H1 (cell line): ENCODE measurements around the gene ILF2. TPM values are rescaled to one million over a fixed set of nuclear protein-coding genes. Genes with fewer than 3 reads are reported as not detected.

Experiments
- CBX5 ChIP-seq: fragments of 300-800, 300-1000 bp; sonication (generic); IDR thresholded peaks from 2 replicates; pipeline ENCODE4 v1.7.1; 2016; ENCODE audit warnings: antibody characterized with exemption, low read length, low read depth
- JUND ChIP-seq: IDR thresholded peaks from 2 replicates; pipeline ENCODE4 v1.6.1; 2011; ENCODE audit warnings: mild to moderate bottlenecking, improper control_type of control experiment, low read length
- RAD21 ChIP-seq, 2 experiments: IDR thresholded peaks in 1 of 2; conservative IDR thresholded peaks in 1 of 2; 2 replicates each; pipeline ENCODE4 v1.6.1; 2011; ENCODE audit warnings: low read depth in 2 of 2, low read length in 2 of 2, improper control_type of control experiment in 1 of 2, inconsistent platforms in 1 of 2, mild to moderate bottlenecking in 1 of 2, moderate library complexity in 1 of 2
- RFX5 ChIP-seq: IDR thresholded peaks from 2 replicates; pipeline ENCODE4 v1.6.1; 2011; ENCODE audit warnings: low read depth, low read length, improper control_type of control experiment, borderline replicate concordance
- TAF1 ChIP-seq: IDR thresholded peaks from 2 replicates; pipeline ENCODE4 v1.6.1; 2011; ENCODE audit warnings: mild to moderate bottlenecking, low read depth, low read length
- polyA plus RNA-seq, 7 experiments: library from polyadenylated mRNA; depleted of rRNA in 3 of 7; stranded (reverse) in 5 of 7; unstranded in 2 of 7; fragments of >200 nt in 5 of 7; fragments of 200-250 nt in 2 of 7; gene quantifications; 1 replicate in 5 of 7; 2 replicates in 1 of 7; 4 replicates in 1 of 7; pipeline versions ENCODE4 v1.2.1 to v1.2.3, GENCODE V29; 2011 to 2013; ENCODE audit warnings: missing spikeins in 2 of 7, mixed read lengths in 2 of 7
- total RNA-seq: library from RNA; stranded (reverse); fragmentation: NEBNext Ultra II Directional; extraction: Animal tissue kit (Norgen Biotek cat#: 25700); gene quantifications from 2 replicates; pipeline ENCODE4 v1.2.1, GENCODE V29; 2021
- TF ChIP-seq, protein P1 (sequence below): fragments of 300-600 bp; sonication (generic); IDR thresholded peaks from 2 replicates; pipeline ENCODE4 v1.7.1; 2012; ENCODE audit warnings: low read length, moderate library complexity, mild to moderate bottlenecking, inconsistent platforms; ENCODE audit not compliant: insufficient replicate concordance

ILF2 gene
- total and polyA plus RNA-seq, 2 of the 8 experiments (the other 6 are each of a cell fraction or from before 2014, with no cell fraction given), result 389 to 474 TPM

DNA sequence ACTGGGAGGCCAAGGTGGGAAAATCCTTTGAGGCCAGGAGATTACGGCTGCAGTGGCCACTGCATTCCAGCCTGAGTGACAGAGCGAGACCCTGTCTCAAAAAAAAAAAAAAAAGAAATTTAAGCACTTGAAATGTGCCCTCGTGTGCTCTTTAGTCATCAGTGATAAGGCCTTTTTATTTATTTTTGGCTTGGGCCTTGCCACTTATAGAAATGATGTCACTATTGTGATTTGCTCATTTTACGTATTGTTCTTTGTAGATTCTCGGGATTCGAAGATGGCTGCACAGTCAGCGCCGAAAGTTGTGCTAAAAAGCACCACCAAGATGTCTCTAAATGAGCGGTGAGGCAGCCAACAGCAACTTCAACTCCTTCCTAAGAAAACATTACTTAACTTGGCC lies 34.5 kb downstream of the ILF2 start (continued):
- TF ChIP-seq, protein P1, sequence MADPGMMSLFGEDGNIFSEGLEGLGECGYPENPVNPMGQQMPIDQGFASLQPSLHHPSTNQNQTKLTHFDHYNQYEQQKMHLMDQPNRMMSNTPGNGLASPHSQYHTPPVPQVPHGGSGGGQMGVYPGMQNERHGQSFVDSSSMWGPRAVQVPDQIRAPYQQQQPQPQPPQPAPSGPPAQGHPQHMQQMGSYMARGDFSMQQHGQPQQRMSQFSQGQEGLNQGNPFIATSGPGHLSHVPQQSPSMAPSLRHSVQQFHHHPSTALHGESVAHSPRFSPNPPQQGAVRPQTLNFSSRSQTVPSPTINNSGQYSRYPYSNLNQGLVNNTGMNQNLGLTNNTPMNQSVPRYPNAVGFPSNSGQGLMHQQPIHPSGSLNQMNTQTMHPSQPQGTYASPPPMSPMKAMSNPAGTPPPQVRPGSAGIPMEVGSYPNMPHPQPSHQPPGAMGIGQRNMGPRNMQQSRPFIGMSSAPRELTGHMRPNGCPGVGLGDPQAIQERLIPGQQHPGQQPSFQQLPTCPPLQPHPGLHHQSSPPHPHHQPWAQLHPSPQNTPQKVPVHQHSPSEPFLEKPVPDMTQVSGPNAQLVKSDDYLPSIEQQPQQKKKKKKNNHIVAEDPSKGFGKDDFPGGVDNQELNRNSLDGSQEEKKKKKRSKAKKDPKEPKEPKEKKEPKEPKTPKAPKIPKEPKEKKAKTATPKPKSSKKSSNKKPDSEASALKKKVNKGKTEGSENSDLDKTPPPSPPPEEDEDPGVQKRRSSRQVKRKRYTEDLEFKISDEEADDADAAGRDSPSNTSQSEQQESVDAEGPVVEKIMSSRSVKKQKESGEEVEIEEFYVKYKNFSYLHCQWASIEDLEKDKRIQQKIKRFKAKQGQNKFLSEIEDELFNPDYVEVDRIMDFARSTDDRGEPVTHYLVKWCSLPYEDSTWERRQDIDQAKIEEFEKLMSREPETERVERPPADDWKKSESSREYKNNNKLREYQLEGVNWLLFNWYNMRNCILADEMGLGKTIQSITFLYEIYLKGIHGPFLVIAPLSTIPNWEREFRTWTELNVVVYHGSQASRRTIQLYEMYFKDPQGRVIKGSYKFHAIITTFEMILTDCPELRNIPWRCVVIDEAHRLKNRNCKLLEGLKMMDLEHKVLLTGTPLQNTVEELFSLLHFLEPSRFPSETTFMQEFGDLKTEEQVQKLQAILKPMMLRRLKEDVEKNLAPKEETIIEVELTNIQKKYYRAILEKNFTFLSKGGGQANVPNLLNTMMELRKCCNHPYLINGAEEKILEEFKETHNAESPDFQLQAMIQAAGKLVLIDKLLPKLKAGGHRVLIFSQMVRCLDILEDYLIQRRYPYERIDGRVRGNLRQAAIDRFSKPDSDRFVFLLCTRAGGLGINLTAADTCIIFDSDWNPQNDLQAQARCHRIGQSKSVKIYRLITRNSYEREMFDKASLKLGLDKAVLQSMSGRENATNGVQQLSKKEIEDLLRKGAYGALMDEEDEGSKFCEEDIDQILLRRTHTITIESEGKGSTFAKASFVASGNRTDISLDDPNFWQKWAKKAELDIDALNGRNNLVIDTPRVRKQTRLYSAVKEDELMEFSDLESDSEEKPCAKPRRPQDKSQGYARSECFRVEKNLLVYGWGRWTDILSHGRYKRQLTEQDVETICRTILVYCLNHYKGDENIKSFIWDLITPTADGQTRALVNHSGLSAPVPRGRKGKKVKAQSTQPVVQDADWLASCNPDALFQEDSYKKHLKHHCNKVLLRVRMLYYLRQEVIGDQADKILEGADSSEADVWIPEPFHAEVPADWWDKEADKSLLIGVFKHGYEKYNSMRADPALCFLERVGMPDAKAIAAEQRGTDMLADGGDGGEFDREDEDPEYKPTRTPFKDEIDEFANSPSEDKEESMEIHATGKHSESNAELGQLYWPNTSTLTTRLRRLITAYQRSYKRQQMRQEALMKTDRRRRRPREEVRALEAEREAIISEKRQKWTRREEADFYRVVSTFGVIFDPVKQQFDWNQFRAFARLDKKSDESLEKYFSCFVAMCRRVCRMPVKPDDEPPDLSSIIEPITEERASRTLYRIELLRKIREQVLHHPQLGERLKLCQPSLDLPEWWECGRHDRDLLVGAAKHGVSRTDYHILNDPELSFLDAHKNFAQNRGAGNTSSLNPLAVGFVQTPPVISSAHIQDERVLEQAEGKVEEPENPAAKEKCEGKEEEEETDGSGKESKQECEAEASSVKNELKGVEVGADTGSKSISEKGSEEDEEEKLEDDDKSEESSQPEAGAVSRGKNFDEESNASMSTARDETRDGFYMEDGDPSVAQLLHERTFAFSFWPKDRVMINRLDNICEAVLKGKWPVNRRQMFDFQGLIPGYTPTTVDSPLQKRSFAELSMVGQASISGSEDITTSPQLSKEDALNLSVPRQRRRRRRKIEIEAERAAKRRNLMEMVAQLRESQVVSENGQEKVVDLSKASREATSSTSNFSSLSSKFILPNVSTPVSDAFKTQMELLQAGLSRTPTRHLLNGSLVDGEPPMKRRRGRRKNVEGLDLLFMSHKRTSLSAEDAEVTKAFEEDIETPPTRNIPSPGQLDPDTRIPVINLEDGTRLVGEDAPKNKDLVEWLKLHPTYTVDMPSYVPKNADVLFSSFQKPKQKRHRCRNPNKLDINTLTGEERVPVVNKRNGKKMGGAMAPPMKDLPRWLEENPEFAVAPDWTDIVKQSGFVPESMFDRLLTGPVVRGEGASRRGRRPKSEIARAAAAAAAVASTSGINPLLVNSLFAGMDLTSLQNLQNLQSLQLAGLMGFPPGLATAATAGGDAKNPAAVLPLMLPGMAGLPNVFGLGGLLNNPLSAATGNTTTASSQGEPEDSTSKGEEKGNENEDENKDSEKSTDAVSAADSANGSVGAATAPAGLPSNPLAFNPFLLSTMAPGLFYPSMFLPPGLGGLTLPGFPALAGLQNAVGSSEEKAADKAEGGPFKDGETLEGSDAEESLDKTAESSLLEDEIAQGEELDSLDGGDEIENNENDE, result no peak
- TF ChIP-seq TAF1 (no peak), RAD21 (IDR thresholded peaks at IDR 0.05 in 1 of 2, conservative IDR thresholded peaks at IDR 0.05 in 1 of 2; ENCODE audit: low read depth in 2 of 2, low read length in 2 of 2) (no peak), JUND (no peak), RFX5 (no peak), CBX5 (no peak)
